ENCODE results near the gene OR10R2.
"Not testable (repeated sequence)": the region's sequence is repeated elsewhere in the genome, so short reads cannot be mapped to it uniquely, and the experiment has no call there.

Gene OR10R2

GRCh38 chr1:158471920-158472319 is at the start of gene OR10R2:
Gene OR10R2 (plus strand): TSS chr1:158472220. CDS start chr1:158472326, 106 bp downstream.
- no peak for DNase-seq

DNA sequence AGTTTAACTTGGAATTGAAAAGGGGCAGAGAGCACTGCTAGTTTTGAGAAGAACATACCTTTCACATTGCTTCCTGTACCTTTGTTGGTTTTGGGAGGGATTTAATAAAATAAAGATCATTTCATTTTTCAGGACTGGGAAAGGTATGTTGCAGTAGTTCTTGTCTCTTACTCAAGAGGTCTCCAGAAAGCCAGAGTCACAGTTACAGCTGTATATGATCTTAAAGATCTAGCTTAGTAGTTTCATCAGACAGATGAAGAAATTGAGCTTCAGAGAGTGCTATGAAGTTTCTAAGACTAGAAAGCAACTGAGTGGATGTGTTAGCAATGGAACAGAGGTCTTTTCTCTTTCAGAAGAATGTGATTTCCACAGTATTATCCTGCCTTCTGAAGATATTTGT is 47.0 kb upstream of the OR10R2 start:
- DNase-seq, result no peak

DNA sequence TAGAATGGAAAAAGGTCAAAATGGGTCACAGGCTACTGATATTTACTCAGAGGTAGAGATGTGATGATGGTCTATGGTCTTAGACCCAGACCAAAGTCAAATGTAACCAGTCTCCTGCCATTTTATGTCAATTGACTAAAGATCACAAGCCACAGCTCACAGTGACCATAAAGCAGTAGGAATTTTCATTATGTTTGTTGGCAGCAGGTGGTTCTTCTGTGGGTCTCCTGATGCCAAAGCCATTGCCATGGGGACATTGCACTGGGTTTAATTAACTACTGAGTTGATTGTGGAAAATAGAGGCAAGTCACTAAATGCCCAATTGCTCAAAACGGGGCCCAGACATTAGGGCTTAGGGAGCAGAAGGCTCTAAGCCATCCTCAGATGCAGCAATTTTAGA is 45.9 kb upstream of the OR10R2 start, which contains the start of gene OR10K2:
TSS of gene OR10K2 (minus strand) at position 101 of the 400 bp plus-strand sequence. CDS start 5,371 bp downstream, outside the sequence.
- no peak for DNase-seq

DNA sequence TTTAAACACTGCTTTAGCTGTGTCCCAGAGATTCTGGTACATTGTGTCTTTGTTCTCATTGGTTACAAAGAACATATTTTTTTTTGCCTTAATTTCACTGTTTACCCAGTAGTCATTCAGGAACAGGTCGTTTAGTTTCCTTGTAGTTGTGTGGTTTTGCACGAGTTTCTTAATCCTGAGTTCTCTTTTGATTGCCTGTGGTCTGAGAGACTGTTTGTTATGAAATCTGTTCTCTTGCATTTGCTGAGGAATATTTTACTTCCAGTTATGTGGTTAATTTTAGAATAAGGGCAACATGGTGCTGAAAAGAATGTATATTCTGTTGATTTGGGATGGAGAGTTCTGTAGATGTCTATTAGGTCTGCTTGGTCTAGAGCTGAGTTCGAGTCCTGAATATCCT is 41.9 kb upstream of the OR10R2 start:
- not testable (repeated sequence) for DNase-seq

DNA sequence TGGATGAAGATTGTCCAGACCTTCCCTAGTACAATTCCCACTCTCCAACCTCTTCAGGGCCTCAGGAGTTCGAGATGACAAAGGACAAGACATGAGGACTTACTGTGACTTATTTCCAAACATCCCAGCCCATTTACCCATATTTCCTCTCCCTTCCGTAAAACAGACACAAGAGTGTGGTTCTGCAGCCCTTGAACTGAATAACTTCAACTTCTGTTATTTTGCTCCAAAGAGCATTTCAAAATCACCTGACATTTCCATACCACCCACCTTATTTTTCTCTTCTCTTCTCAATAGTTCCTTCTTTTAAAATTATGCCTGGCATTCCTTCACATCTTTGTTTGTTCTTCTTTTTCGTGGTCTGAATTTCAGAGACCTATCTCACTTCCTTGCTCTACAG is 37.3 kb upstream of the OR10R2 start:
- DNase-seq, result no peak

DNA sequence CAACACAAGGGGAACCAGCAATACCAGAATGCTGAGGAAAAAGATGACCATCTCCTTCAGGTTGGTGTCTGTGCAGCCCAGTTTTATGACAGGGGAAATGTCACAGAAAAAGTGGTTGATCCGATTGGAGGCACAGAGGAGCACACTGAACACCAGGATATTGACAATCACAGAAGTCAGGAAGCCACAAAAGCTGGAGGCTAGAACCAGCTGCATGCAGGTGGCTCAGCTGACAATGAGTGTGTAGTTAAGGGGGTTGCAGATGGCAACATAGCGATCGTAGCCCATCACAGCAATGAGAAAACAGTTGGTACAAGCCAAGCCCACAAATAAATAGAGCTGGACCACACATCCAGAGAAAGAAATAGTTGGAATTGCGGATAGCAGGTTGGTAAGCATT is 26.6 kb upstream of the OR10R2 start:
- DNase-seq, result no peak

GRCh38 chr1:158454537-158454936 is 17.5 kb upstream of the OR10R2 start:
- DNase-seq, result no peak

- no peak for DNase-seq
These were observed 14.8 kb upstream of the OR10R2 start for GRCh38 chr1:158457246-158457645.

DNA sequence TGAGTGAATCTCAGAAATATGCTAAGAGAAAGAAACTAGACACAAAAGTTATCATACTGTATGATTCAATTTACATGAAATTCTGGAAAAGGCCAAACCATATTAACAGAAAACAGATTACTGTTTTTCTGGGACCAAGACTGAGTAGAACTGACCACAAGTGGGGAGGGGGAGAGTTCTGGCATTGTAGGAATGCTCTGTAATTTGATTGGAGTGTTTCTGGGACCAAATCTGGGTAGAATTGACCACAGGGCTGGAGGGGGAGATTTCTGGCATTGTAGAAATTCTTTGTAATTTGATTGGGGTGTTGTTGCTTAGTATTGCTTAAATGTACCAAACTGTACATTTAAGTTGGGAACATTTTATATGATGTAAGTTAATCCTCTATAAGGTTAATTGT is 13.8 kb upstream of the OR10R2 start:
- no peak for DNase-seq

- no peak for DNase-seq
These were observed 10.5 kb upstream of the OR10R2 start, which contains the start of gene OR10K1 for GRCh38 chr1:158461534-158461933. Gene OR10K1 (plus strand): TSS chr1:158461834. CDS start chr1:158465562, 3,728 bp downstream.

DNA sequence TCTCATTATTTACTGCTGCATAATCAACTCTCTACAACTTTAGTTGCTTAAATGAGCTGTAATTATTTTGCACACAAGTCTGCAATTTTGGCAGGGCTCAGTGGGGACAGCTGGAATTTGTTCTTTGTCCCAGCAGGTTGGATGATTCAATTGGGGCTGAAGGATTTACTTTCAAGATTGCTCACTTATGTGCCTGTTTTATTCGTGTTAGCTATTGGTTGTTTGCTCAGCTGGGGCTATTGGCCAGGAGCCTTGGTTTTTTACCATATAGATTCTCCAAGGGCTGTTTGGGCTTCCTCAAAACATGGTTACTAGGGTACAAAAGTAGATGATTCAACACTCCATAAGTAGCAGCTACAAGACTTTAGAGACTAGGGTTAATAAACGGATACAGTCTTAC is 13.4 kb downstream of the OR10R2 start:
- no peak for DNase-seq

DNA sequence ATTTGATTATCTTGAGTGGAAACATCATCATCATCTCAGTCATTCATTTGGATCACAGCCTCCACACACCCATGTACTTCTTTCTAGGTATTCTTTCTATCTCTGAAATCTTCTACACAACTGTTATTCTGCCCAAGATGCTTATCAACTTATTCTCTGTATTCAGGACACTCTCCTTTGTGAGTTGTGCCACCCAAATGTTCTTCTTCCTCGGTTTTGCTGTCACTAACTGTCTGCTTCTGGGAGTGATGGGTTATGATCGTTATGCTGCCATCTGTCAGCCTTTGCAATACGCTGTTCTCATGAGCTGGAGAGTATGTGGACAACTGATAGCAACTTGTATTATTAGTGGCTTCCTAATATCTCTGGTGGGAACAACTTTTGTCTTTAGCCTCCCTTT is 19.3 kb downstream of the OR10R2 start:
- DNase-seq, result no peak

DNA sequence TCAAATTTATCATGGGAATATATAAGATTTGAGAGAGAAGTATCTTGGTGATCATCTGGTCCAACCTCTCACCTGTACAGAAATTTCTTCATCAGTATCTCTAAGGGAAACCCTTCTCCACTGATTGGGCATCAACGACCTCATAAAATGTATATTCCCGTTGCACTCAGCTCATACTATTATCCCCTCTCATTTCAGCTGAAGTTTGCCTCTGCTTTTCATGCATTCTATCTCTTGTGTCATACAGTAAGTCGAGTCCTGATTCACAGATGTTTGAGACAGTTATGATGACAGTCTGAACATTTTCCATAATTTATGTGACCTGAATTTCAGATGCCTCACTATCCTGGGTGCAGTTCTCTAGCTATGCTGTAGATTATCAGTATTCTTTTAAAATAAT is 21.0 kb downstream of the OR10R2 start:
- no peak for DNase-seq

DNA sequence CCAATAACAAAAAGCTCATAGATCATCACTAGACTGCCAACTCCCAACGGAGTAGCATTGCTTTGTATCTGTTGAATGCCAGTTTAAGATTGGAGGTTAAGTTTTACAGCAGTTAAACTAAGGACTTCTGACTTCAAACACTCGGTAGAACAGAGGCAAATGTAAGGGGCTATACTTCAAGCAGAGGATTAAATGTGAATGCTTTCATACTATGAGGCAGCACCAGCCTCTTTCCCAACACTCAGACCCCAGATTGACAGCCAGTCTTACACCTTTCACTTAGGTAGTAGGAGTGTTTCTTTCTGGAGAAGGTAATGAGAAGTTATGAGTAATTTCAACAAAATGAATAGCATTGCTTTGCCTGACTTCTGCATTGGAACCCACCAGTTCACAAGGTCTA is 22.8 kb downstream of the OR10R2 start:
- DNase-seq, result no peak

GRCh38 chr1:158496374-158496773 is 24.4 kb downstream of the OR10R2 start:
- DNase-seq, result no peak

DNA sequence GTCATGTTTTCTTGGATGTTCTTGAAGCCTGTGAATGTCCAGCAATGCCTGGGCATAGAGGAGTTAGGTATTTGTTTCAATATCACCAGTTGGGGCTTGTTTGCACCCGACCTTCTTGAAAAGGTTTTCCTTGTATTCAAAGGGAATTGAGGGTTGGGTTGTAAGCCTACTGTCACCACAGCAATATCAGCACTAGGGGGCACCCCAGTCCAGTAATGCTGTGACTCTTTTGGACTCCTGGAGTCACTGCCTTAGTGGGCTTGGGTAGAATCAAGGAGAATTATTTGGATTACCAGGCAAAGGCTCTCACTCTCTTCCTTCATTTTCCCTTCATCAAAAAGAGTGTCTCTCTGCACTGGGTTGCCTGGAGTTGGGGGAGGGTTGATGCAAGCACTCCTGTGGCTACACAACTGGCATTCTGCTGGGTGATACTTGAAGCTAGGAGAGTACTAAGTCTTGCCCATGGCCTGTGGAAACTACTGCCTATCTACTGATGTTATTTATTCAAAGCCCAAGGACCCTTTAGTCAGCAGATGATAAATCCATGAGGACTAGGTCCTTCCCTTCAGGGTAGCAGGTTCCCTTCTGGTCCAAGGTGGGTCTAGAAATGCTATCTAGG is 34.5 kb downstream of the OR10R2 start:
- DNase-seq, result peak; percentile 13

GRCh38 chr1:158507511-158507910 is 35.5 kb downstream of the OR10R2 start:
- DNase-seq, result no peak

- DNase-seq, result no peak
These were observed 37.6 kb downstream of the OR10R2 start for GRCh38 chr1:158509471-158510156.

DNA sequence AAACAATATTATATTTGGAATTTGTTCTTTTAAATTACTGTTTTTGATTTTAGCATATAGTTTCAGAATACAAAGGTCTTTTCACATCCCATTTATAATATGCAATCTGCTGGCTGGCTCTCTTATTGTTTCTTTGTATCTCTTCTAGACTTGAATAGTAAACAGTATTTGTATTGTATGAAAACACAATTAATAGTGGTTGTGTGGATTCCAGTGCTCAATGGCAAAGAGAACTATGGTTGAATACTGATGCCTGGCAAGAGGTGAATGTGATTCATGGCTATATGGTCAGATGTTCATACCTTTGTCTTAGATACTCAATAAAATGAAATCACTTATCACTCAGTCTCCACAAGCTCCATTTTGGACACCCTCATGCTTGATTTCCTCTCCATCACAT is 44.9 kb downstream of the OR10R2 start:
- no peak for DNase-seq

DNA sequence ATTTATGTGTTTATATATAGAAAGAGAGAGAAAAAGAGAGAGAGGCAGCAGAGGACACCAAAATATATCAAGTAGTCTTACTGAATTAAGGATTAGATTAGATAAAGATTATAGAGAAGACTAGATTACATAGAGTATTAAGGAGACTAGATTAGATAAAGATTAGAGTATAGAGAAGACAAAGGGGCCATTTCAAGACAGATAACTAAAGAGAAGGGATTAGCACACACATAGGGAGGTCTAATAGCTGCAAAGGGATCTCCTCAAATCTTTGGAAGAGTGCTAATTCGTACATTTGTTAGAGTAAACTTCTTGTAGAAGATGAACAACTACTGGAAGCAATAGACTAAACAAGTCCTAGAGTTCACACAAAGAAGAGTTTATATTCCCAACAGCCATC is 48.0 kb downstream of the OR10R2 start:
- DNase-seq, result no peak

- no peak for DNase-seq
These were observed 49.1 kb downstream of the OR10R2 start for GRCh38 chr1:158520955-158521665.

DNA sequence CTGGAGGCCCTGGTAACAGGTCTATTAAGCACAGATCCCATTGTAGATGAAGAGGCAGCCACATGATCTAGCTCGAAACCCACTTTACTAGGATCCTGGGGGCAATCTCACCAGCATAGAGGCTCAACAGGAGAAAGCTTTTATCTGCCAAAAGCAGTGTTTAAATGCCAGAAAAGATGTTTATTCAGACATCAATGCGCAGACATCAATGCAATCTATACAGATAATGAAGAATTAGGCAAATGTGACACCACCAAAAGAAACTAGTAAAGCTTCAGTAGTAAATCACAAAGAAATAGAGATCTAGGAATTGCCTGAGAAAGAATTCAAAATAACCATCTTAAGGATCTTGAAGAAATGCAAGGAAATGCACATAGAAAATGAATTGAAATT is 49.6 kb downstream of the OR10R2 start:
- no peak for DNase-seq

- DNase-seq, result no peak
These were observed 55.3 kb downstream of the OR10R2 start for GRCh38 chr1:158527190-158527815.

Measured in KG1 (cell line).